Measurements from ENCODE around the gene ZNF446. TPM values are rescaled to one million over a fixed set of nuclear protein-coding genes. Genes with fewer than 3 reads are reported as not detected.
A peak's percentile ranks its signal among the peaks of the same experiment; 100 is the strongest.

ZNF446 gene
- polyA plus RNA-seq, 1 experiment, result 8.2 TPM

DNA sequence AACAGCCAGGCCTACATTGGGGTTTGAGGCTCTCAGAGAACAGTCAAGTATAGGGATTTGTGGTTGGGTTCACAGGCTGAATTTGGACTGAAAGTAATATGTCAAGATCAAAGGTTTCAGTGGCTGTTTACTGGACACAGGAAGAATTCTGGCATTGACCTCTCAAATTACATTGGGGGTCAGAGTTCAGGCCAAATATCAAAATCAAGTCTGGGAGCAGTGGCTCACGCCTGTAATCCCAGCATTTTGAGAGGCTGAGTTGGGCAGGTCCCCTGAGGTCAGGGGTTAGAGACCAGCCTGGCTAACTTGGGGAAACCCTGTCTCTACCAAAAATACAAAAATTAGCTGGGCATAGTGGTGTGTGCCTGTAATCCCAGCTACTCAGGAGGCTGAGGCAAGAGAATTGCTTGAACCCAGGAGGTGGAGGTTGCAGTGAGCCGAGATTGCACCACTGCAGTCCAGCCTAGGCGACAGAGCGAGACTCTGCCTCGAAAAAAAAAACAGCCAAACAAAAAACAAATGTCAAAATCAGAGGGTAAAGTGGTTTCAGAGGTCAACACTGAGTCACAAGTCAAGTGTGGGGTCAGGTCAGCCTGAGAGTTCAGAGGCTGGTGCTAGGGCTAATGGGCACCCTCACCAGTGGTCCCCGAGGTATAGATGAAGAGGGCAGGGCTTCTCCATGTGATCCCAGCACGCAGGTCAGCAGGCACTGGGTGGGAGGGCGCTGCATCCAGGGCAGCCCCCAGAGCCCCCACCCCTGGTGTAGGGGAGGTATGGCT lies 34.1 kb downstream of the ZNF446 start:
- no peak for DNase-seq (ENCODE audit: low read depth)
- Histone ChIP-seq H3K36me3 (ENCODE audit: control insufficient read depth, insufficient read depth, low read length) (no peaks in the 10 kb centered on the region), H3K27me3 (ENCODE audit: control insufficient read depth, insufficient read depth, low read length) (no peaks in the 10 kb centered on the region), H3K4me3 (ENCODE audit: low read depth, low read length) (no peak overlapping the region)
- CTCF ChIA-PET, result interaction anchor here (0.7 to 1.2 kb wide), 2 partner anchors 9 to 71 kb away, joined by 3 to 4 read pairs; no protein-coding TSS in a partner anchor
- POLR2A ChIA-PET, result no interaction called here
- TF ChIP-seq, protein P1, sequence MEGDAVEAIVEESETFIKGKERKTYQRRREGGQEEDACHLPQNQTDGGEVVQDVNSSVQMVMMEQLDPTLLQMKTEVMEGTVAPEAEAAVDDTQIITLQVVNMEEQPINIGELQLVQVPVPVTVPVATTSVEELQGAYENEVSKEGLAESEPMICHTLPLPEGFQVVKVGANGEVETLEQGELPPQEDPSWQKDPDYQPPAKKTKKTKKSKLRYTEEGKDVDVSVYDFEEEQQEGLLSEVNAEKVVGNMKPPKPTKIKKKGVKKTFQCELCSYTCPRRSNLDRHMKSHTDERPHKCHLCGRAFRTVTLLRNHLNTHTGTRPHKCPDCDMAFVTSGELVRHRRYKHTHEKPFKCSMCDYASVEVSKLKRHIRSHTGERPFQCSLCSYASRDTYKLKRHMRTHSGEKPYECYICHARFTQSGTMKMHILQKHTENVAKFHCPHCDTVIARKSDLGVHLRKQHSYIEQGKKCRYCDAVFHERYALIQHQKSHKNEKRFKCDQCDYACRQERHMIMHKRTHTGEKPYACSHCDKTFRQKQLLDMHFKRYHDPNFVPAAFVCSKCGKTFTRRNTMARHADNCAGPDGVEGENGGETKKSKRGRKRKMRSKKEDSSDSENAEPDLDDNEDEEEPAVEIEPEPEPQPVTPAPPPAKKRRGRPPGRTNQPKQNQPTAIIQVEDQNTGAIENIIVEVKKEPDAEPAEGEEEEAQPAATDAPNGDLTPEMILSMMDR (IDR thresholded peaks at IDR 0.05; ENCODE audit: insufficient read depth, low read depth, low read length), result no peak

DNA sequence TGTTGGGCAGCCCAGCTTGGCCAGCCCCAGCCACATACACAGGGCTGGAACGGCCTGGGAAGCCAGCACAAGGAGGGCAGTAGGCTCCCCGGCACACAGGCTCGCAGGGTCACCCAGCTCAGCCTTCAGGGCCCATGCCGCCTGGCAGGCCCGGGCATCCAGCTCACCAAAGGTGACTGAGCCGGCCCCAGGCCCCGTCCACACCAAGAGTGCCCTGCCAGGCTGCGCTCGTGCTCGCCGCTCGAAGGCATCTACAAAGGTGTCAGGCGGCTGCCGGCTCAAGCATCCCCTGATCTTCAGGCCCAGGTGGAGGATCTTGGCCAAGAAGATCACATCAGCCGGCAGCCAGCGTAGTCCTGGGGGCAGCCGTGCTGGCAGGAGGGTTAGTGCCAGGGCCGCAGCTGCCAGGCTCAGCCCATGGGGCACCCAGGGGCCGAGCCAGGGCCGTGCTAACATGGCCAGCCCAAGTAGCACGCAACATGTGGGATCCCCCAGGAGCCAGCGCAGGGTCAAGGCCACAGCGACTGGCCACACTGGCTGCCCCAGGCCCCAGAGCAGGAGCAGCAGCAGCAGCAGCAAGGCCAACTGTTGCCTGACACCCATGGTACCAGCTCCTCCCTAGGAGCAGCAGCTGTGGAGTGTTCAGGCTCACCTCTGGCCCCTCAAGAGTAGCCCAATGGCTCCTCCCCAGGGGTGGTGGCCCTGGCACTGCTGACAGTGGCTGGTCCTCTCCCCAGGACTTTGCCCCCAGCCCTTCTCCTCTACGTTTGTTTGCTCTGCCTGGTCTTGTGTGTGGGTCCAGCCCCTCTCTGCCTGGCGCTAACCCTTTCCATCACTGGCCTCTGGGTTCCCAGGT lies 35.4 kb downstream of the ZNF446 start, which contains the start of gene SLC27A5:
Gene SLC27A5 (minus strand): TSS at position 640 of the 856 bp plus-strand sequence. CDS start 37 bp downstream, at position 603.
- no peaks in the 10 kb centered on the region for H3K27me3 ChIP-seq (ENCODE audit: control insufficient read depth, insufficient read depth, low read length)
- H3K4me3 ChIP-seq (ENCODE audit: low read depth, low read length), result no peak within 1 kb of the TSS
- TF ChIP-seq, protein P1 (IDR thresholded peaks at IDR 0.05; ENCODE audit: insufficient read depth, low read depth, low read length), result no peak
- ChIA-PET CTCF (interaction anchor here (0.7 to 1.2 kb wide), 2 partner anchors 7 to 69 kb away, joined by 3 to 4 read pairs; no protein-coding TSS in a partner anchor), POLR2A (no interaction called here)
- H3K36me3 ChIP-seq (ENCODE audit: control insufficient read depth, insufficient read depth, low read length), result peaks cover 3% of the 10 kb centered on the region
- DNase-seq (ENCODE audit: low read depth), result no peak

DNA sequence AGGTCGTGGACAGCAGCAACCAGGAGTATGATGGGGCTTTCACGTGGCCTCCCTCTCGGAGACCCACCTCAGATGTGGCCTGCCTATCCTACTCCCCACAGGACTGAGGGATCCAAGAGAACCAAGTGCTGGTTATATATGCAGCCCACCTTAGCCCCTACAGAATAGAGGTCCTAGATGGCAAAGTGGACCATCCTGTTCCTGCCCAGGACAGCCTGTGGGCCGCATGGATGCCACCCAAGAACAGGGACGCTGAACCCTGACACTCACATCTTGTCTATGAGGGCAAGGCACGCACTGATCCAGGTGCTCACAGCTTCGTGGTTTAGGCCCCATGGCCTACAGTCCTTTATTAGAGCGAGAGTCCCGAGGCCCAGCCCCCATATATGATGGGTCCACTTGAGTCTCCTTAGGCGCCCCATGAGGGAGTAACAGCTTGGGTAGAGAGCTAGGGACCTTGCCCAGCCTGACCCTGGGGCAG lies 37.1 kb downstream of the ZNF446 start:
- ChIA-PET CTCF (interaction anchor here (1.0 to 2.3 kb wide), 6 partner anchors 9 to 71 kb away, joined by 3 to 11 read pairs (median 4); partner anchors contain the start of gene TRIM28), POLR2A (no interaction called here)
- peaks cover 9% of the 10 kb centered on the region for H3K36me3 ChIP-seq (ENCODE audit: control insufficient read depth, insufficient read depth, low read length)

DNA sequence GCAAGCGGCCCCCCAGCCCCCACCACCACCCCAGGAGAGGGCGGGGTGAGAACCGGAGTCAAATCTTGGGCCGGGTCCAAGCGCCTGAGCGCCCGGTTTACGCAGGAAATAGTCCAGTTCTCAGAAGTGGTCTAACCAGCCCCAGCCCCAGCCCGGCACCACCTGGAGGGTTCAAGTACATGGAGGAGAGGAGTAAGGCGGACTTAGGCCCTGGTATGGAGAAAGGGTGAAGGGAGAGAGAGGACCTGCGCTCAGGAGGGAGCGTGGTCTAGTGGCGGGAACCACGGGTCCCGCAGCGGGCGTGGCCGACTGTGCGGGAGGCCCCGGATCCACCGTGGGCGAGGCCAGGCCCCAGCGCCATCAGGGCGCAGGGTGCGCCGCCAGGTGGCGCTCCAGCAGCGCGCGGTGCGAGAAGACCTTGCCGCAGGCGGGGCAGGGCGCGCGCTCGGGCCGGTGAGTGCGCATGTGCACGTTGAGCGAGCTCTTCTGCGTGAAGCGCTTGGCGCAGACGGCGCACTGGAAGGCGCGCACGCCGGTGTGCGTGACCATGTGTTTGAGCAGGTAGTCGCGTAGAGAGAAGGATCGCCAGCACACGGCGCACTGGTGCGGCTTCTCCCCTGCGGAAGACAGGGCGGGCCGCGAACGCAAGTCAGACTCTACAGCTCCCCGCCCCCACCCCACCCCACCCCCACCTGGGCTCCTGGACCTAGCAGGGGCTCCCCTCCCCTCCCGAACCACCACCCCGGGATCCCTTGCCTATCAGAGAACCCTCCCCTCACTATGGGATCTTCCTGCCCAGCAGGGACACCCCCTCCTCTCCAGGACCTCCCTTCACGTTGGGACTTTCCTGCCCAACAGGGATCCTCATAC lies 37.8 kb downstream of the ZNF446 start:
- Histone ChIP-seq H3K4me3 (ENCODE audit: low read depth, low read length) (peak overlapping the region; percentile 39), H3K36me3 (ENCODE audit: control insufficient read depth, insufficient read depth, low read length) (peaks cover 9% of the 10 kb centered on the region), H3K27me3 (ENCODE audit: control insufficient read depth, insufficient read depth, low read length) (no peaks in the 10 kb centered on the region)
- CTCF ChIA-PET, result interaction anchor here (0.6 to 2.3 kb wide), 7 partner anchors 10 to 71 kb away, joined by 3 to 11 read pairs (median 4); partner anchors contain the start of gene TRIM28
- DNase-seq (ENCODE audit: low read depth), result peak; percentile 26
- TF ChIP-seq, protein P1 (IDR thresholded peaks at IDR 0.05; ENCODE audit: insufficient read depth, low read depth, low read length), result peak; percentile 46
- POLR2A ChIA-PET, result no interaction called here

More for the DNA sequence above, 37.1 kb downstream of the ZNF446 start:
- TF ChIP-seq, protein P1 (IDR thresholded peaks at IDR 0.05; ENCODE audit: insufficient read depth, low read depth, low read length), result no peak
- no peak overlapping the region for H3K4me3 ChIP-seq (ENCODE audit: low read depth, low read length)
- DNase-seq (ENCODE audit: low read depth), result no peak
- no peaks in the 10 kb centered on the region for H3K27me3 ChIP-seq (ENCODE audit: control insufficient read depth, insufficient read depth, low read length)
